AG20443 (cell line): ENCODE measurements around the gene RAB11FIP2.
A peak's percentile ranks its signal among the peaks of the same experiment; 100 is the strongest.
"Not testable (repeated sequence)": the region's sequence is repeated elsewhere in the genome, so short reads cannot be mapped to it uniquely, and the experiment has no call there.

Experiments used
- DNase-seq: peaks from one replicate; pipeline ENCODE4 v3.0.0; 2012; ENCODE audit warnings: low spot score, mixed read lengths

Gene RAB11FIP2

GRCh38 chr10:118046395-118047156 is at the start of gene RAB11FIP2:
RAB11FIP2 (minus strand) TSS chr10:118046941; CDS start chr10:118046163, 778 bp downstream.
- DNase-seq = peak; percentile 97

GRCh38 chr10:118096022-118096421 is 49.3 kb upstream of the RAB11FIP2 start:
- no peak for DNase-seq

GRCh38 chr10:118092209-118092608 is 45.5 kb upstream of the RAB11FIP2 start:
- no peak for DNase-seq

- no peak for DNase-seq
Measured at GRCh38 chr10:118080817-118081216, 34.1 kb upstream of the RAB11FIP2 start.

GRCh38 chr10:118076705-118077104 is 30.0 kb upstream of the RAB11FIP2 start:
- no peak for DNase-seq

- DNase-seq = no peak
Measured at GRCh38 chr10:118072840-118073239, 26.1 kb upstream of the RAB11FIP2 start.

GRCh38 chr10:118067389-118067788 is 20.6 kb upstream of the RAB11FIP2 start:
- not testable (repeated sequence) for DNase-seq

GRCh38 chr10:118062798-118063238 is 16.1 kb upstream of the RAB11FIP2 start:
- no peak for DNase-seq

- no peak for DNase-seq
Measured at GRCh38 chr10:118058371-118058770, 11.6 kb upstream of the RAB11FIP2 start.

GRCh38 chr10:118057361-118057760 is 10.6 kb upstream of the RAB11FIP2 start:
- DNase-seq = no peak

- DNase-seq = no peak
Measured at GRCh38 chr10:118054383-118054782, 7.6 kb upstream of the RAB11FIP2 start.

- DNase-seq = no peak
Measured at GRCh38 chr10:118052816-118053215, 6.1 kb upstream of the RAB11FIP2 start.

GRCh38 chr10:118047880-118048279 is 1.1 kb upstream of the RAB11FIP2 start:
- no peak for DNase-seq

GRCh38 chr10:118047157-118047719 is 497 bp upstream of the RAB11FIP2 start:
- no peak for DNase-seq

GRCh38 chr10:118045837-118046394 is 825 bp downstream of the RAB11FIP2 start:
- DNase-seq = peak; percentile 53

- no peak for DNase-seq
Measured at GRCh38 chr10:118045158-118045836, 1.4 kb downstream of the RAB11FIP2 start.

GRCh38 chr10:118042827-118043242 is 3.9 kb downstream of the RAB11FIP2 start:
- no peak for DNase-seq

GRCh38 chr10:118042336-118042735 is 4.4 kb downstream of the RAB11FIP2 start:
- DNase-seq = no peak

- DNase-seq = peak; percentile 14
Measured at GRCh38 chr10:118041316-118041715, 5.4 kb downstream of the RAB11FIP2 start.

GRCh38 chr10:118036281-118036875 is 10.4 kb downstream of the RAB11FIP2 start:
- DNase-seq = no peak

- no peak for DNase-seq
Measured at GRCh38 chr10:118035354-118036005, 11.3 kb downstream of the RAB11FIP2 start.

- no peak for DNase-seq
Measured at GRCh38 chr10:118034791-118035261, 11.9 kb downstream of the RAB11FIP2 start.
